Natural killer cell (primary cell): Measurements from ENCODE around the gene RHEX. TPM values are rescaled to one million over a fixed set of nuclear protein-coding genes. Genes with fewer than 3 reads are reported as not detected.

Experiments
- ATAC-seq, 3 donors: fragments of 150-1000 bp in 2 of 3; fragments of 200-7000 bp in 1 of 3; cut with Tn5 transposase; 1 replicate in 1 of 3; 2 replicates in 2 of 3; pipeline ENCODE4 v1.10.0; 2021; ENCODE audit warnings: mild to moderate bottlenecking in 2 of 3, moderate library complexity in 2 of 3
- DNase-seq, 2 donors: peaks; one replicate each; pipeline versions ENCODE4 v3.0.0 to v3.0.0-alpha.2; 2013 to 2021; ENCODE audit warnings: mixed read lengths in 1 of 2
- H3K27ac ChIP-seq: one replicate; pipeline ENCODE4 v1.5.1; 2013; ENCODE audit warnings: mild to moderate bottlenecking, low read length
- H3K27me3 ChIP-seq: one replicate; pipeline ENCODE4 v1.6.1; 2013; ENCODE audit warnings: low read length; ENCODE audit not compliant: control insufficient read depth, insufficient read depth
- H3K36me3 ChIP-seq: one replicate; pipeline ENCODE4 v1.6.1; 2013; ENCODE audit warnings: low read length; ENCODE audit not compliant: control insufficient read depth, insufficient read depth
- H3K4me1 ChIP-seq: one replicate; pipeline ENCODE4 v1.6.1; 2013; ENCODE audit warnings: low read length; ENCODE audit not compliant: control insufficient read depth, insufficient read depth
- H3K4me3 ChIP-seq: one replicate; pipeline ENCODE4 v1.5.1; 2013; ENCODE audit warnings: low read length
- H3K9me3 ChIP-seq: one replicate; pipeline ENCODE4 v1.6.1; 2013; ENCODE audit warnings: low read length; ENCODE audit not compliant: control insufficient read depth, insufficient read depth
- H3K27ac Mint-ChIP-seq, 2 donors: one replicate each; pipeline ENCODE4 v1.8.0; 2022; ENCODE audit warnings: mild to moderate bottlenecking in 2 of 2, mixed read lengths in 2 of 2, moderate library complexity in 1 of 2
- H3K27me3 Mint-ChIP-seq, 2 donors: one replicate each; pipeline ENCODE4 v1.8.0; 2022; ENCODE audit warnings: low read depth in 2 of 2, mixed read lengths in 2 of 2
- H3K36me3 Mint-ChIP-seq: one replicate; pipeline ENCODE4 v1.8.0; 2022; ENCODE audit warnings: mixed read lengths
- H3K4me1 Mint-ChIP-seq, 2 donors: one replicate each; pipeline ENCODE4 v1.8.0; 2022; ENCODE audit warnings: mixed read lengths in 2 of 2
- H3K4me3 Mint-ChIP-seq: one replicate; pipeline ENCODE4 v1.8.0; 2022; ENCODE audit warnings: mild to moderate bottlenecking, moderate library complexity, mixed read lengths
- H3K9me3 Mint-ChIP-seq, 2 donors: one replicate each; pipeline ENCODE4 v1.8.0; 2022; ENCODE audit warnings: mixed read lengths in 2 of 2
- CTCF ChIP-seq: fragments of 200-600 bp; IDR thresholded peaks from one replicate; pipeline ENCODE4 v1.8.0; 2022; ENCODE audit warnings: antibody characterized with exemption
- WGBS: methylation state at CpG from one replicate; pipeline ENCODE4 v1.1.7; 2013; ENCODE audit warnings: missing lambda C conversion rate; ENCODE audit not compliant: insufficient coverage; 5-methylcytosine and 5-hydroxymethylcytosine counted together
- intact Hi-C: fragments of 100-400 bp; cut with micrococcal nuclease; formaldehyde crosslinking; loops from one replicate; pipeline ENCODE4 v1.14.2; 2022
- total RNA-seq, 4 donors: library from RNA; stranded (reverse); fragments of 120-200 nt in 1 of 4; gene quantifications; one replicate each; pipeline versions ENCODE4 v1.2.3 to v1.2.4, GENCODE V29; 2013 to 2022

RHEX gene
- total RNA-seq, 3 donors from 2014 or later (not counting 1 experiment from before 2014, with no cell fraction given) = 0.24 to 21.3 TPM; not detected in 1

- no peaks in the 10 kb centered on the region for H3K9me3 Mint-ChIP-seq
- H3K4me1 ChIP-seq = no peaks in the 10 kb centered on the region
- H3K4me3 Mint-ChIP-seq = no peak overlapping the region
- DNase-seq = no peak
- H3K4me1 Mint-ChIP-seq = no peaks in the 10 kb centered on the region
- H3K4me3 ChIP-seq = no peak overlapping the region
- no peak for TF ChIP-seq CTCF
- no peaks in the 10 kb centered on the region for H3K36me3 ChIP-seq
- peaks cover 3 to 12% of the 10 kb centered on the region in 2 donors for H3K27me3 Mint-ChIP-seq
- no peak overlapping the region for H3K27ac Mint-ChIP-seq
- intact Hi-C loops = no loop called here
- no peaks in the 10 kb centered on the region for H3K27me3 ChIP-seq
- H3K36me3 Mint-ChIP-seq = no peaks in the 10 kb centered on the region
- WGBS = 75% methylated on average over 1 of the region's 3 CpGs
- no peaks in the 10 kb centered on the region for H3K9me3 ChIP-seq
- H3K27ac ChIP-seq = no peak overlapping the region
- no peak for ATAC-seq
Observed at GRCh38 chr1:206089341-206089740, 36.4 kb downstream of the RHEX start.

DNA sequence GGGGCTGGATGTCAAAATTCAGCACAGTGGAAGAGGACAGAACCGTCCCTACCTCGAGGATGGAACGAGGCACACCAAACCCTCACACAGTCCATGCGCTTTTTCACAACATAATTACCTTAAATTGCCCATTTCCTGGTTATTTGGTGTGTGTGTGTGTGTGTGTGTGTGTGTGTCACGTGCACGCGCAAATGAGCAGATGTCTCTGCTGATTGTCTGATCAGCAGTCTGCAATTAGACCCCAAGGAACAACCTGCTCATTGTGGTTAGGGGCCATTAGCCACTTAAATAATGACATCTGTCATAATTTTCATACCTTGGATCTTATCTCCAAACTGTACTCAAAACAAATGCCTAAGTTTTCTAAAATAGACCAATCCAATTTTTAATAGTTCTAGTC is 41.1 kb downstream of the RHEX start:
- Histone ChIP-seq H3K4me1 (no peaks in the 10 kb centered on the region), H3K27me3 (no peaks in the 10 kb centered on the region), H3K4me3 (no peak overlapping the region), H3K9me3 (no peaks in the 10 kb centered on the region), H3K27ac (no peak overlapping the region), H3K36me3 (no peaks in the 10 kb centered on the region)
- WGBS = 34% methylated on average over 3 of the region's 7 CpGs
- no peaks in the 10 kb centered on the region for H3K36me3 Mint-ChIP-seq
- DNase-seq = no peak
- peaks cover 5 to 26% of the 10 kb centered on the region in 2 donors for H3K27me3 Mint-ChIP-seq
- intact Hi-C loops = no loop called here
- H3K9me3 Mint-ChIP-seq = no peaks in the 10 kb centered on the region
- TF ChIP-seq CTCF = no peak
- H3K27ac Mint-ChIP-seq = no peak overlapping the region
- no peaks in the 10 kb centered on the region for H3K4me1 Mint-ChIP-seq
- peak in 1 of 3 donors; percentile 32 for ATAC-seq
- no peak overlapping the region for H3K4me3 Mint-ChIP-seq

DNA sequence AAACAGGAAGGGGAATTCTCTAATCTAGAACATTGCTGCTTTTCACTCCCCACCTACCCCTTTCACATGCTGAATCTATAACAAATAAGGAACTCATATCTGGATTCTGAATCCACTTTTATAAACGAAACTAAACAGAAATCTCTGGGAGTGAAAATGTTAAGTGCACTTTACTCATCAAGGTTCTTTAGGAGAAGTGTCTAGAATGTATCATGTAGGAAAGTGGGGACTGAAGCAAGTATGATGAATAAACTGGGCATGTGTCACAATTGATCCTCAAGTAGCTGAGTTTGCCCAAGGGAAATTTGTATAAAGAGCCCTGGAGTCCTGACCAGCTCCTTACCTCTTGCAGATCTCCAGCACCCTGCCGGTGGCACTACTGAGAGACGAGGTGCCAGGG is 44.4 kb downstream of the RHEX start:
- no peaks in the 10 kb centered on the region for H3K4me1 ChIP-seq
- ATAC-seq = no peak
- Mint-ChIP-seq H3K4me3 (no peak overlapping the region), H3K36me3 (no peaks in the 10 kb centered on the region), H3K9me3 (no peaks in the 10 kb centered on the region), H3K27ac (no peak overlapping the region), H3K27me3 (peaks cover 18 to 45% of the 10 kb centered on the region in 2 donors), H3K4me1 (no peaks in the 10 kb centered on the region)
- no peaks in the 10 kb centered on the region for H3K9me3 ChIP-seq
- WGBS = 84% methylated on average over 2 of the region's 3 CpGs
- H3K36me3 ChIP-seq = no peaks in the 10 kb centered on the region
- intact Hi-C loops = no loop called here
- no peak for TF ChIP-seq CTCF
- H3K27ac ChIP-seq = no peak overlapping the region
- no peak for DNase-seq
- no peaks in the 10 kb centered on the region for H3K27me3 ChIP-seq
- no peak overlapping the region for H3K4me3 ChIP-seq

GRCh38 chr1:206098242-206098919 is 45.4 kb downstream of the RHEX start:
- Mint-ChIP-seq H3K4me1 (no peaks in the 10 kb centered on the region), H3K27ac (no peak overlapping the region), H3K27me3 (peaks cover 18 to 46% of the 10 kb centered on the region in 2 donors), H3K4me3 (no peak overlapping the region), H3K36me3 (no peaks in the 10 kb centered on the region), H3K9me3 (no peaks in the 10 kb centered on the region)
- H3K4me1 ChIP-seq = no peaks in the 10 kb centered on the region
- WGBS = 87% methylated on average over 7 of the region's 9 CpGs
- intact Hi-C loops = no loop called here
- H3K9me3 ChIP-seq = no peaks in the 10 kb centered on the region
- no peak for TF ChIP-seq CTCF
- no peak for ATAC-seq
- no peaks in the 10 kb centered on the region for H3K27me3 ChIP-seq
- no peak overlapping the region for H3K4me3 ChIP-seq
- DNase-seq = no peak
- no peaks in the 10 kb centered on the region for H3K36me3 ChIP-seq
- no peak overlapping the region for H3K27ac ChIP-seq
